ENCODE results near the gene CFAP300.

Gene CFAP300

DNA sequence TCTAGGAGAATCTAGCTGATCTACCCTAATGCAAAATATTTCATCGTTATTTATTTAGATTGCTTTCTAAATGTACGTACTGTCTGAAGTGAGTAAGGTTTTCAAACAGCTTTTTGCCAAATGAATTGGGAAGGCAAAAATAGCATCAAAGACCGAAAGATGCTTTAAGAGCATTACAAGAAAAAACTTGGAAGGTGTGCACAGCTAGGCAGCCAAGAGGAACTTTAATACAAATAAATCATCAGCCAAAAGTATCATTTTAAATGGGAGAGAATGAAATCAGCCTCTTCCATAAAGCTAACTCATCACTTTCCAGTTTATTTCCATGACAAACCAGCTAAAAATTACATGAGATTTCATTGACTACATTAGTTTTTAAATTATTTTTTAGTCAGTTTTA, 30.2 kb upstream of the CFAP300 start:
- H3K27me3 ChIP-seq (ENCODE audit: insufficient read depth, poor library complexity, severe bottlenecking) = no peaks in the 10 kb centered on the region
- TF ChIP-seq, protein P1, sequence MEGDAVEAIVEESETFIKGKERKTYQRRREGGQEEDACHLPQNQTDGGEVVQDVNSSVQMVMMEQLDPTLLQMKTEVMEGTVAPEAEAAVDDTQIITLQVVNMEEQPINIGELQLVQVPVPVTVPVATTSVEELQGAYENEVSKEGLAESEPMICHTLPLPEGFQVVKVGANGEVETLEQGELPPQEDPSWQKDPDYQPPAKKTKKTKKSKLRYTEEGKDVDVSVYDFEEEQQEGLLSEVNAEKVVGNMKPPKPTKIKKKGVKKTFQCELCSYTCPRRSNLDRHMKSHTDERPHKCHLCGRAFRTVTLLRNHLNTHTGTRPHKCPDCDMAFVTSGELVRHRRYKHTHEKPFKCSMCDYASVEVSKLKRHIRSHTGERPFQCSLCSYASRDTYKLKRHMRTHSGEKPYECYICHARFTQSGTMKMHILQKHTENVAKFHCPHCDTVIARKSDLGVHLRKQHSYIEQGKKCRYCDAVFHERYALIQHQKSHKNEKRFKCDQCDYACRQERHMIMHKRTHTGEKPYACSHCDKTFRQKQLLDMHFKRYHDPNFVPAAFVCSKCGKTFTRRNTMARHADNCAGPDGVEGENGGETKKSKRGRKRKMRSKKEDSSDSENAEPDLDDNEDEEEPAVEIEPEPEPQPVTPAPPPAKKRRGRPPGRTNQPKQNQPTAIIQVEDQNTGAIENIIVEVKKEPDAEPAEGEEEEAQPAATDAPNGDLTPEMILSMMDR (IDR thresholded peaks at IDR 0.05; ENCODE audit: insufficient read depth, low read length) = no peak
- TF ChIP-seq, protein P2, sequence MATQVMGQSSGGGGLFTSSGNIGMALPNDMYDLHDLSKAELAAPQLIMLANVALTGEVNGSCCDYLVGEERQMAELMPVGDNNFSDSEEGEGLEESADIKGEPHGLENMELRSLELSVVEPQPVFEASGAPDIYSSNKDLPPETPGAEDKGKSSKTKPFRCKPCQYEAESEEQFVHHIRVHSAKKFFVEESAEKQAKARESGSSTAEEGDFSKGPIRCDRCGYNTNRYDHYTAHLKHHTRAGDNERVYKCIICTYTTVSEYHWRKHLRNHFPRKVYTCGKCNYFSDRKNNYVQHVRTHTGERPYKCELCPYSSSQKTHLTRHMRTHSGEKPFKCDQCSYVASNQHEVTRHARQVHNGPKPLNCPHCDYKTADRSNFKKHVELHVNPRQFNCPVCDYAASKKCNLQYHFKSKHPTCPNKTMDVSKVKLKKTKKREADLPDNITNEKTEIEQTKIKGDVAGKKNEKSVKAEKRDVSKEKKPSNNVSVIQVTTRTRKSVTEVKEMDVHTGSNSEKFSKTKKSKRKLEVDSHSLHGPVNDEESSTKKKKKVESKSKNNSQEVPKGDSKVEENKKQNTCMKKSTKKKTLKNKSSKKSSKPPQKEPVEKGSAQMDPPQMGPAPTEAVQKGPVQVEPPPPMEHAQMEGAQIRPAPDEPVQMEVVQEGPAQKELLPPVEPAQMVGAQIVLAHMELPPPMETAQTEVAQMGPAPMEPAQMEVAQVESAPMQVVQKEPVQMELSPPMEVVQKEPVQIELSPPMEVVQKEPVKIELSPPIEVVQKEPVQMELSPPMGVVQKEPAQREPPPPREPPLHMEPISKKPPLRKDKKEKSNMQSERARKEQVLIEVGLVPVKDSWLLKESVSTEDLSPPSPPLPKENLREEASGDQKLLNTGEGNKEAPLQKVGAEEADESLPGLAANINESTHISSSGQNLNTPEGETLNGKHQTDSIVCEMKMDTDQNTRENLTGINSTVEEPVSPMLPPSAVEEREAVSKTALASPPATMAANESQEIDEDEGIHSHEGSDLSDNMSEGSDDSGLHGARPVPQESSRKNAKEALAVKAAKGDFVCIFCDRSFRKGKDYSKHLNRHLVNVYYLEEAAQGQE (IDR thresholded peaks at IDR 0.05; ENCODE audit: insufficient replicate concordance, low read depth) = no peak
- TF ChIP-seq GABPA (IDR thresholded peaks at IDR 0.05; ENCODE audit: low read depth) (no peak), POLR2AphosphoS5 (IDR thresholded peaks at IDR 0.05; ENCODE audit: low read depth) (no peak), SPI1 (IDR thresholded peaks at IDR 0.05; ENCODE audit: borderline replicate concordance, low read depth) (no peak)
- DNase-seq (ENCODE audit: low read depth in 1 of 2, low spot score in 1 of 2) = no peak
- no peak overlapping the region for H3K27ac ChIP-seq (replicated peaks)
- H3K4me3 ChIP-seq (replicated peaks; ENCODE audit: insufficient read depth, low read length) = no peak overlapping the region

DNA sequence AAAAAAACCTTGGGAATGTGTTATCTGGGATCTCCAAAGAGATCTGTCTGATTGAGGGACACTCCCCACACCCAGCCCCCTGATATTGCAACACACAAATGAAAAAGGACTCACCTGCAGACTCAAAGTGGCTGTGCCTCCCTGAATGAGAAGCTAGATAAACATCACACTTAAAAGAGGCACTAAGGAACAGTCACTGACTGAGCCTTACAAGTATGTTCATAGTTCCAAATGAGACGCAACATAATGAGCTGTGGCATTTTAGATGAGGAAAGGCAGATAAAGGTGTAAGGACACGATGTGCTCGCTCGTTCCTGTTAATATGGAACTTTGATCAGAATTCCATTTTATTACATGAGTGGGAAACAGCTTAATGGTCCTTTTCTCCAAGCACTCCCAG, 21.0 kb upstream of the CFAP300 start:
- TF ChIP-seq, protein P2 (IDR thresholded peaks at IDR 0.05; ENCODE audit: insufficient replicate concordance, low read depth) = no peak
- no peak for TF ChIP-seq SPI1 (IDR thresholded peaks at IDR 0.05; ENCODE audit: borderline replicate concordance, low read depth)
- TF ChIP-seq, protein P1 (IDR thresholded peaks at IDR 0.05; ENCODE audit: insufficient read depth, low read length) = no peak
- no peak for TF ChIP-seq GABPA (IDR thresholded peaks at IDR 0.05; ENCODE audit: low read depth)
- TF ChIP-seq POLR2AphosphoS5 (IDR thresholded peaks at IDR 0.05; ENCODE audit: low read depth) = no peak
- Histone ChIP-seq H3K27ac (replicated peaks) (no peak overlapping the region), H3K4me3 (replicated peaks; ENCODE audit: insufficient read depth, low read length) (no peak overlapping the region), H3K27me3 (ENCODE audit: insufficient read depth, poor library complexity, severe bottlenecking) (no peaks in the 10 kb centered on the region)
- DNase-seq (ENCODE audit: low read depth in 1 of 2, low spot score in 1 of 2) = no peak

DNA sequence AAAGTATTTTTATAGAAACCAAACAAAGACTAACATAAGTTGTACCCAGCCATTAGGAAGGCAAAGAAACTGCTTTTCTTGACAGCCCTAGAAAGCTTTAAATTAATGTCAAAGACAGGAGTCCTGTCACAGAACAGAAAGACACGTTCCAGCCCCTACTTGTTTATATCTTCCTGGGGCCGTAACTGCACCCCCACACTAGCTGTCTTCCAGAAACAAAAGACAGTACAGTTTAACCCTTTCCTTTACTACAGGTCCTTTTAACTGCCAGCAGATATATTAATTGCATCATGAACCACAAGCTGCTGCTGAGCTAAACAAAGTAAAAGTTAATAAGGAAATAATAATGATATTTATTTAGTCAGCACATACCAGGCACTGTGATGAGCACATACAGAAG, 20.3 kb upstream of the CFAP300 start:
- no peak for DNase-seq (ENCODE audit: low read depth in 1 of 2, low spot score in 1 of 2)
- Histone ChIP-seq H3K4me3 (replicated peaks; ENCODE audit: insufficient read depth, low read length) (no peak overlapping the region), H3K27me3 (ENCODE audit: insufficient read depth, poor library complexity, severe bottlenecking) (no peaks in the 10 kb centered on the region), H3K27ac (replicated peaks) (no peak overlapping the region)
- no peak for TF ChIP-seq SPI1 (IDR thresholded peaks at IDR 0.05; ENCODE audit: borderline replicate concordance, low read depth)
- TF ChIP-seq POLR2AphosphoS5 (IDR thresholded peaks at IDR 0.05; ENCODE audit: low read depth) = no peak
- no peak for TF ChIP-seq GABPA (IDR thresholded peaks at IDR 0.05; ENCODE audit: low read depth)
- TF ChIP-seq, protein P2 (IDR thresholded peaks at IDR 0.05; ENCODE audit: insufficient replicate concordance, low read depth) = no peak
- TF ChIP-seq, protein P1 (IDR thresholded peaks at IDR 0.05; ENCODE audit: insufficient read depth, low read length) = no peak
